ENCODE data around the gene EEF1AKMT1. TPM values are rescaled to one million over a fixed set of nuclear protein-coding genes. Genes with fewer than 3 reads are reported as not detected.

The EEF1AKMT1 gene
- total RNA-seq, 1 experiment from 2014 or later, result 6.1 TPM

DNA sequence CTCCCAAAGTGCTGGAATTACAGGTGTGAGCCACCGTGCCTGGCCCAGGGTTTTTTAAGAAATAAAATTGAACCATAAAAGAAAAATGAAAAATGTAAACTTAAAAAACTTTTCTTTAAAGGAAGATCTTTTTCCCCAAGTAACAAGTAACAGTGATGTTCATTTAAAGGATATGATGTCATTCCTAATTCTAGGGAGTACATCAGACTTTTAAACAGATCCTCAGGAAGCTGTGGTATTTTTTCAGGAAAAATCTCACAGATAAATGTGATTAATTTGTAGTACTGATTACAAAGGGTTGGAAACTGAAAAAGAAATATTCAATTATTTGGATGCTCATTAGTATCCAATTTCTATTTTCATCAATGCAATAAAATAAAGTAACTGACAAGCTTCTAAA, 14.6 kb upstream of the EEF1AKMT1 start:
- H3K27ac Mint-ChIP-seq, result no peak overlapping the region
- WGBS (ENCODE audit: extremely low coverage, insufficient read length, low lambda C conversion rate), result no CpG with 5 or more reads among the region's 1 CpG

More for the DNA sequence above, 14.6 kb upstream of the EEF1AKMT1 start:
- no peak overlapping the region for H2BK12ac ChIP-seq (ENCODE audit: insufficient read length, low read depth, low read length)
- H2BK20ac ChIP-seq (ENCODE audit: low read depth, low read length, poor library complexity, severe bottlenecking), result no peak overlapping the region
- H3K23ac ChIP-seq (ENCODE audit: insufficient read length, low read depth, low read length), result no peak overlapping the region
- no peak overlapping the region for H2AK5ac ChIP-seq (ENCODE audit: insufficient read length, low read length)
- no peaks in the 10 kb centered on the region for H3K79me2 ChIP-seq (ENCODE audit: insufficient read depth, low read length)
- Mint-ChIP-seq H3K27me3 (ENCODE audit: low read depth) (no peaks in the 10 kb centered on the region), H3K4me3 (no peak overlapping the region), H3K9me3 (no peaks in the 10 kb centered on the region), H3K4me1 (no peaks in the 10 kb centered on the region), H3K36me3 (ENCODE audit: insufficient read depth in 1 of 3, low read depth in 3 of 3) (peaks cover 12 to 52% (median 40%) of the 10 kb centered on the region in 3 experiments; a peak in 6 of 7 replicates)
- H2BK5ac ChIP-seq (ENCODE audit: insufficient read length, low read length), result no peak overlapping the region
- no peak overlapping the region for H3K14ac ChIP-seq (ENCODE audit: insufficient read depth, low read length)
- H3K9me3 ChIP-seq (ENCODE audit: control insufficient read depth, low read depth, low read length), result no peaks in the 10 kb centered on the region
- peaks cover 2% of the 10 kb centered on the region for H4K20me1 ChIP-seq (ENCODE audit: control insufficient read depth, insufficient read depth, insufficient read length)
- H4K5ac ChIP-seq (ENCODE audit: insufficient read length, low read depth, low read length), result no peak overlapping the region
- TF ChIP-seq, protein P1, sequence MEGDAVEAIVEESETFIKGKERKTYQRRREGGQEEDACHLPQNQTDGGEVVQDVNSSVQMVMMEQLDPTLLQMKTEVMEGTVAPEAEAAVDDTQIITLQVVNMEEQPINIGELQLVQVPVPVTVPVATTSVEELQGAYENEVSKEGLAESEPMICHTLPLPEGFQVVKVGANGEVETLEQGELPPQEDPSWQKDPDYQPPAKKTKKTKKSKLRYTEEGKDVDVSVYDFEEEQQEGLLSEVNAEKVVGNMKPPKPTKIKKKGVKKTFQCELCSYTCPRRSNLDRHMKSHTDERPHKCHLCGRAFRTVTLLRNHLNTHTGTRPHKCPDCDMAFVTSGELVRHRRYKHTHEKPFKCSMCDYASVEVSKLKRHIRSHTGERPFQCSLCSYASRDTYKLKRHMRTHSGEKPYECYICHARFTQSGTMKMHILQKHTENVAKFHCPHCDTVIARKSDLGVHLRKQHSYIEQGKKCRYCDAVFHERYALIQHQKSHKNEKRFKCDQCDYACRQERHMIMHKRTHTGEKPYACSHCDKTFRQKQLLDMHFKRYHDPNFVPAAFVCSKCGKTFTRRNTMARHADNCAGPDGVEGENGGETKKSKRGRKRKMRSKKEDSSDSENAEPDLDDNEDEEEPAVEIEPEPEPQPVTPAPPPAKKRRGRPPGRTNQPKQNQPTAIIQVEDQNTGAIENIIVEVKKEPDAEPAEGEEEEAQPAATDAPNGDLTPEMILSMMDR (conservative IDR thresholded peaks at IDR 0.05), result no peak
- no peaks in the 10 kb centered on the region for H3K27me3 ChIP-seq (ENCODE audit: insufficient read depth, low read length)
- H3K79me1 ChIP-seq (ENCODE audit: insufficient read depth, low read depth, low read length, poor library complexity, severe bottlenecking), result no peaks in the 10 kb centered on the region
- H3K4ac ChIP-seq (ENCODE audit: low read depth, low read length), result no peak overlapping the region
- no peak overlapping the region for H3K4me2 ChIP-seq (ENCODE audit: insufficient read depth, insufficient read length, low read length)
- H3K27ac ChIP-seq (ENCODE audit: insufficient read length, low read depth, low read length), result no peak overlapping the region
- no peak overlapping the region for H4K8ac ChIP-seq (replicated peaks; ENCODE audit: insufficient read length, low read depth, low read length)
- no peak overlapping the region for H3K9ac ChIP-seq (ENCODE audit: extremely low read depth, insufficient read length, low read length)
- H2BK120ac ChIP-seq (ENCODE audit: low read depth, low read length, poor library complexity, severe bottlenecking), result no peak overlapping the region
- no peak overlapping the region for H3T11ph ChIP-seq (ENCODE audit: low read length)
- H2BK15ac ChIP-seq (ENCODE audit: low read depth, low read length), result no peak overlapping the region
- no peak overlapping the region for H3K56ac ChIP-seq (ENCODE audit: insufficient read length, low read depth, low read length)
- no peak overlapping the region for H4K91ac ChIP-seq (ENCODE audit: insufficient read length, low read depth, low read length)
- no peak overlapping the region for H2AFZ ChIP-seq (ENCODE audit: low read length)
- DNase-seq, result no peak
- H3K18ac ChIP-seq (ENCODE audit: insufficient read length, low read depth, low read length), result no peak overlapping the region
- H3K4me1 ChIP-seq (ENCODE audit: insufficient read depth, low read length), result no peaks in the 10 kb centered on the region
- H3K23me2 ChIP-seq (ENCODE audit: insufficient read length, low read depth, low read length, poor library complexity, severe bottlenecking), result no peaks in the 10 kb centered on the region

Data from H9 (cell line).